ENCODE results near the gene CBX8.

Gene CBX8

DNA sequence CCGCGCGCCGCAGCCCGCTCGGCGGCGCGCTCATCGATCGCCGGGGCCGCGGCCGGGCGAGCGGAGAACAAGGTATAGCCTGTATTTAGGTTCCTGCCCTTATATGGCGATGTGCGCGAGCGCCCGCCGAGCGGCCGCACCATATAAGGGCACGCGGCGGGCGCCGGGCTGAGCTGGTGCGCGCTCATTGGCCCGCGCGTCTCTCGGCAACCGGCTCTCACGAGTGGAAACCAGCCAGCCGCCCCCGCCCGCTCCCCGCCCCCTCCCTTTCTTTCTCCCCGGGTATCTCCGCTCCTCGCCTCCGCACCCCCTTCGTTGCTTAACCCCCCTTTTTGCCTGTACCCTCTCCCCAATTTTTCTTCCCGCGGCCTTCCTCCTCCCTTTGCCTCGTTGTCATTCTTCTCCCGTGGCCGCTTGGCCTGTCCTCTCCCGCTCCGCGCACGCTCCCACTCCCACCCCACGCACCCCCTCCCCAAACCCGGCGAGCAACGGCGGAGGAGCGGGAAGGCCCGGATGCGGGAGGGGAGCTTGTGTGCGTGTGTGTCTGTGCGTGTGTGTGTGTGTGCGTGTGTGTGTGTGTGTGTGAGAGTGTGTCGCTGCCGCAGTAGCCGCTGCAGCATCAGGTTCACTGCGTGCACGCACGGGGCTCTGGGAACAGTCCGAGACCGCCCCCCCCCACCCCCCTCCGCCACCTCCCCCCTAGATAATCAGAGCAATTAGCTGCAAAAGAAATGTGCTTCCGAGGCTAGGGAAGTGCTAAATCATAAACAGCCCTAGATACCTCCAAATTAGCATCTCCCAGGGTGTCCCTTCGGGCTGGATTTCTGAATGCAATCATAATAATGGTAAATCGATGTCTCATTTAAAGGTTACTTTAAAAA lies 13.5 kb upstream of the CBX8 start:
- H3K4me3 ChIP-seq (ENCODE audit: low read depth, low read length) = peak overlapping the region; percentile 42
- peaks cover 40% of the 10 kb centered on the region for H3K4me1 ChIP-seq (ENCODE audit: control insufficient read depth, insufficient read depth, low read length)
- H3K27me3 ChIP-seq (ENCODE audit: control insufficient read depth, insufficient read depth, low read length) = peaks cover 92% of the 10 kb centered on the region
- no peaks in the 10 kb centered on the region for H3K36me3 ChIP-seq (ENCODE audit: control insufficient read depth, insufficient read depth, low read length)
- H3K27ac ChIP-seq (ENCODE audit: low read depth, low read length) = no peak overlapping the region
- H3K9me3 ChIP-seq (ENCODE audit: control insufficient read depth, insufficient read depth, low read depth, low read length) = no peaks in the 10 kb centered on the region
- peak overlapping the region; percentile 69 for H3K9ac ChIP-seq (ENCODE audit: low read length)

DNA sequence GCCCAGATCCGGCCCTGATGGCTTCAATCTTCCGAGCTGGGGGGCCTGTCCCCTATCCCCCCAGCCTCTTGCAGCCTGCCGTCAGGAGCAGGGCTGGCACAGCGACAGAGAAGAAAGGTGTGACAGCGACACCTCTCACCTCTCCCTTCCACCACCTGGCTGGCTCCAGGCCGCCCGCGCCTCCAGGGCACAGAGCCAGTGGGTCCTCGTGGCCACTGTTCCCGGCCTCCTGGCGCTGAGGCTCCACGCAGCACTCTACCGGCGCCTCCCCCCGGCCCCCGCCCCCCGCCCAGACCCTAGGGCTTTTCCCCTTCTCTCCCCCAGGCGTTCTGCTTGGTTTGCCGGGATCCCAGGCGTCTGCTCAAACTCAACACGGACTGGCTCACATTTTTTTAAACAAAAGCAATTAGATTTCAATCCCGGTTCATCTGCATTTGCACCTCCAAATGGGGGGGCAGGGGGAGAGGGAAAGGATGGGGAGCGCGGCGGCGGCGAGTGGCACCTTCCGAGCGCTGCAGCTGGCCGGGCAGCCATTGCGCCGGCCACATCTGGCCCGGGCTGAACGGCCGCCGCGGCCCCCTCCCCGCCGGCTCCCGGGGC lies 12.8 kb upstream of the CBX8 start:
- Histone ChIP-seq H3K4me1 (ENCODE audit: control insufficient read depth, insufficient read depth, low read length) (peaks cover 42% of the 10 kb centered on the region), H3K9me3 (ENCODE audit: control insufficient read depth, insufficient read depth, low read depth, low read length) (no peaks in the 10 kb centered on the region), H3K4me3 (ENCODE audit: low read depth, low read length) (peak overlapping the region; percentile 33), H3K36me3 (ENCODE audit: control insufficient read depth, insufficient read depth, low read length) (no peaks in the 10 kb centered on the region), H3K27ac (ENCODE audit: low read depth, low read length) (no peak overlapping the region), H3K27me3 (ENCODE audit: control insufficient read depth, insufficient read depth, low read length) (peaks cover 92% of the 10 kb centered on the region), H3K9ac (ENCODE audit: low read length) (peak overlapping the region; percentile 56)

DNA sequence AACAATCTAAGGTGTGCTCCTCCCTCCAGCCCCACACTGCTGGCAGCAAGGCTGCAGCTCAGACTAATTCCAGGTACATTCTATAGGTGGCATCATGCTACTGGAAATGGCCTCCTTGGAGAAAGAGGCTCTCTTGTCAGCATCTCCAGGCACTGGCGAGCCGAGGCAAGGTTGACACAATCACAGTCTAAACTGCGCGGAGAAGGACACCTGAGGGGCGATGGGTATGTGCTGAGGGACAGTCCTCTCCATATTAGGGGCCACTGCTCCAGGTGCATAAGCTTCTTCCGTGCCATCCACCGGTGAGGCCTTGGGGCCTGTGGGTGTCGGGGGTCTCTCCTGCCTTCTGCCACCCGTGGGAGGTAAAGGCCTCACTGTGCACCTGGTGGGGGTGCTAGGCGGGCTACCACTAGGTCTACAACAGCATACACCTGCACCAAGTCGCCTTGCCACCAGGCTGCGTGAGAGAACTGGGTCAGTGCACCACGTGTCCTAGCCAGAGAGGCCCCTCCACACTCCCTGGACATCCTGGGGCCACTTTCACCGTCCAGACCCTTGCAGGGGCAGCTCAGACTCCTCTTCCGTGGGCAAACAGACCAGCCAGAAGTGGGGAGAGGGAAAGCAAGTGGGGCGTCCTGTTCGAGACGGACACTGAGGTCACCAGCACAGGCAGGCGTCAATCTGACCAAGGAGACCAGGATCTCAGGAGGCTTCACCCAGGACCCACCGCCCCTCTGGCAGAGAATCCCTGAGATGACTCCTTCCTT lies 12.1 kb upstream of the CBX8 start:
- Histone ChIP-seq H3K4me1 (ENCODE audit: control insufficient read depth, insufficient read depth, low read length) (peaks cover 39% of the 10 kb centered on the region), H3K9ac (ENCODE audit: low read length) (peak overlapping the region; percentile 54)

DNA sequence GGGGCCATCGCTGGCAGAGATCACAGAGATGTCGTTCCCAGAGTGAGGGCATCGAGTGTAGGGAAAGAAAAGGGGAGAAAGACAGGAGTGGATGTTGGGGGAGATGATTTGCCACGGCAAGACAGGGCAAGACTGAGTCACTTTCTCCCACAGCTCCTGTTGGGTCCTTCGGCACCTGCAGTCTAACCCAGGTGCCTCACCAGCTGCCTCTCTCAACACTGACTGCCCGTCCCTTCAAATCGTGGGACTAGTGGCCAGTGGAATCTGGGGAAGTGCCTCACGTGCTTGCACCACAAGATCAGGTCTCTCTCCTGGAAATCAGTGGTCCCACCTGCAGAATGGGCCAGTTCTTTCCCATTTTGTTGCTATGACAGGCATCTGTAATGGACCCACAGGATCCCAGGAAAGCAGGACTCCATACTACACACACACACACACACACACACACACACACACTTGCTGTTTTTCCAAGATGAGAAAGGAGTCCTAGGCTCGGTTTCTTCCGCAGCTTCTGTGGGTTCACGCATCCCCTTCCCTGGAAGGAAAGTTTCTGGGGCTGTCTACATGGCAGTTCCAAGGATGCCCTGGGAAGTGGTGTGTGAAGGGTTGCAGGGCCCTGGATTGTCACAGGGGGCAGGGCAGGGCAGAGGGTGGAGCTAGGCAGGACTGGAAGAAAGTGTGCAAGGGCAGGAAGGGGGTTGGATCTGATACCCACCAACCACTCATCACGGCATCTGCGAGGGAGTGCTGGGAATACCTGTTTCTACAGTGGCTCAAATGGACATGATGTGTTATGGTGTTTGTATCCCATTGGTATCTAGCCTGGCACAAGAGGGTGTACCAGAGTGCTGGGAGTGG lies 10.2 kb upstream of the CBX8 start:
- H3K9me3 ChIP-seq (ENCODE audit: control insufficient read depth, insufficient read depth, low read depth, low read length) = no peaks in the 10 kb centered on the region
- no peaks in the 10 kb centered on the region for H3K36me3 ChIP-seq (ENCODE audit: control insufficient read depth, insufficient read depth, low read length)
- H3K9ac ChIP-seq (ENCODE audit: low read length) = no peak overlapping the region
- H3K27ac ChIP-seq (ENCODE audit: low read depth, low read length) = no peak overlapping the region
- H3K4me1 ChIP-seq (ENCODE audit: control insufficient read depth, insufficient read depth, low read length) = peaks cover 39% of the 10 kb centered on the region
- H3K4me3 ChIP-seq (ENCODE audit: low read depth, low read length) = no peak overlapping the region
- peaks cover 97% of the 10 kb centered on the region for H3K27me3 ChIP-seq (ENCODE audit: control insufficient read depth, insufficient read depth, low read length)

More for the DNA sequence above, 12.1 kb upstream of the CBX8 start:
- H3K36me3 ChIP-seq (ENCODE audit: control insufficient read depth, insufficient read depth, low read length) = no peaks in the 10 kb centered on the region
- H3K27me3 ChIP-seq (ENCODE audit: control insufficient read depth, insufficient read depth, low read length) = peaks cover 92% of the 10 kb centered on the region
- no peak overlapping the region for H3K27ac ChIP-seq (ENCODE audit: low read depth, low read length)
- H3K9me3 ChIP-seq (ENCODE audit: control insufficient read depth, insufficient read depth, low read depth, low read length) = no peaks in the 10 kb centered on the region
- H3K4me3 ChIP-seq (ENCODE audit: low read depth, low read length) = peak overlapping the region; percentile 33; the same call in 1 of the 2 replicates

DNA sequence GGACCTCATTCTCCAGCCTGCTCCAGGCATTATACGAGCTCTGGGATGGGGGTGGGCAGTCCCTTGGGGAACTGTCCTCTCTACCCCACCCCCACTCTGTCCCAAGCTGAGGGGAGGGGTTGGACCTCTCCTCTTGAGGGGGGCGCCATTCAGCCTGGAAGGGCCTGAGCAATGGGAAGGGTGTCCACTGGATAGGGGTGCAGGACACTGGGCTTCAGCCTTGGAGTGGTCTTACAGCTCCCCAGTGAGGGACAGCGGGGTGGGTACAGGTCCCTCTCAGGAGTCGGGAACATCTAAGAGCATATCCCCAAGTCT lies 9.5 kb upstream of the CBX8 start:
- no peak overlapping the region for H3K9ac ChIP-seq (ENCODE audit: low read length)
- no peak overlapping the region for H3K4me3 ChIP-seq (ENCODE audit: low read depth, low read length)
- H3K27ac ChIP-seq (ENCODE audit: low read depth, low read length) = no peak overlapping the region
- H3K4me1 ChIP-seq (ENCODE audit: control insufficient read depth, insufficient read depth, low read length) = peaks cover 36% of the 10 kb centered on the region
- peaks cover 97% of the 10 kb centered on the region for H3K27me3 ChIP-seq (ENCODE audit: control insufficient read depth, insufficient read depth, low read length)
- no peaks in the 10 kb centered on the region for H3K36me3 ChIP-seq (ENCODE audit: control insufficient read depth, insufficient read depth, low read length)
- no peaks in the 10 kb centered on the region for H3K9me3 ChIP-seq (ENCODE audit: control insufficient read depth, insufficient read depth, low read depth, low read length)

DNA sequence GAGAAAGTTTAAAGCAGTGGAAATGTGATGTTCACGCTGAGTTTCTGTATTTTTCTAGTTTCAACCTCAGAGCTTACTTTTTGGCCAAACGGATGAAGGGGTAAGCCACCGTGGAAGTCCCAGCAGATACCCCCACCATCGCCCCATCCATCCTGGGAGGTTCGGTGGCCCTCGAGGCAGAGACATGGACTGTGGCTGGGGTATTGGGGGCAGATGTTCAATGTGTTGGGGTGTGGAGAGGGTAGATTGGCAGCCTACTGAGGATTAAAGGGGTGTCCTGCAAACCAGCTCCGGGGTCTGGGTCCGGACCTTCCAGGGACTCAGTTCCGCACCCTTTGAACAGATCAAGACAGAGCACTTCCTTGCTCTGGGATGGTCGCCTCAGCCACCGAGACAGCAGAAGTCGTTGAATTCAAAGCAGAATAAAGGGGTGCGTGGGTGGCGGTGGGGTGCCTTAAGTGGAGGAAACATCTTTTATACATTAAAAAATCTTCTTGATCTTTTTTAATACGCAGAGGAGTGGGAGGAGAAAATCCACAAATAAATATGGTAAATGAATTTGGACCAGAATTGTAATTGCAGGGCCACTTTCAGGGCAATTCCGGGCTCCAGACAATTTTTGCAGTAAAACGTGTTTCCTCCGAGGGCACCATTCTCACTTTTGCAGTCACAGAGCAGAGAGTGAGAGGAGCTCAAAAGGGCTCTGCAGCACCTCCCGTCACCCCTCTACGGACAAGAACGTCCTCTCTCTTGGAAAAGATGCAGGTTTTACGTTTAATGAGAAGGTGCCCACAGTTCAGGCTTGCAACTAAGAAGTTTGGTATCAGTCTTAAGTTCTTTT lies 8.2 kb upstream of the CBX8 start:
- Histone ChIP-seq H3K36me3 (ENCODE audit: control insufficient read depth, insufficient read depth, low read length) (no peaks in the 10 kb centered on the region), H3K9ac (ENCODE audit: low read length) (no peak overlapping the region), H3K4me1 (ENCODE audit: control insufficient read depth, insufficient read depth, low read length) (peaks cover 36% of the 10 kb centered on the region), H3K27me3 (ENCODE audit: control insufficient read depth, insufficient read depth, low read length) (peaks cover 98% of the 10 kb centered on the region), H3K9me3 (ENCODE audit: control insufficient read depth, insufficient read depth, low read depth, low read length) (no peaks in the 10 kb centered on the region), H3K27ac (ENCODE audit: low read depth, low read length) (no peak overlapping the region), H3K4me3 (ENCODE audit: low read depth, low read length) (no peak overlapping the region)

DNA sequence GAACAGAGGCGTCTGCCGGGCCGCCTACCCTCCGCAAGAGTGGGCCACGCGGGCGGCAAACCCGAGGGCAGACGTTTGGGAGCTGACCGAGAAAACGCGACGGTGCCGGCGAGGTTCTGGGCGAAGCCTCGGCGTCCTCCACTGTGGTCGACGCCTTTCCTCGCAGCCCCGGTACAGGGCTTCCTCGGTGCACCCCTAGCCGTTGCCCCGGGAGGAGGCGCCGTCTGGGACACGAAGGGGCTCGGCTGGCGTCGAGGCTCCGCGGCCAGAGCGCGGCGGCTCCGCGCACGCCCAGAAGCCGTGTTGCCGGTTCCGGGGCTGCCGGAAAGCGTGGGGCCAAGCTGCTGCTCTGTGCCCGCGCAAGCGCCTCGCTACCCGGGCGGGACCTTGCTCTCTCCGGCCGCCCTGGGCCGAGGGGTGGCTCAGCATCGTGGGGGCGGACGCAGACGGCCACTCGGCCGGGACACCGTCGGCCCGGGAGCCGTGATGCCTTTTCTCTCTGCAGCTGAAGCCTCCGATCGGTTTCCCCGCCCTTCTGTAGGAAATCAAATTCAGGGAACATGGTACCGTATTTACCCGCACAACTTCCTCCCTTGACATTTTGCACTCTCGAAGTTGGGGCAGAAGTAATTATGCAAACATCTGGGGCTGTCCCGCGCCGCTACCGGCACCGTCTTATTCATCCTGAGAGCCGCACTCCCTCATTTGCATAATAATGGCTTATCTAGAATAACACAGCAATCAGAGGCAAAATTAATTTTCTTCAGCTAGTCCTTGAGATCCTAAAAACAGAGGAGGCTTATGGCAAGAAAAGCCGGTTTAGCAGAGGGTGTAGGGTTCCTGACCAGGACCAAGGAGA lies 7.3 kb upstream of the CBX8 start:
- Histone ChIP-seq H3K4me1 (ENCODE audit: control insufficient read depth, insufficient read depth, low read length) (peaks cover 39% of the 10 kb centered on the region), H3K9me3 (ENCODE audit: control insufficient read depth, insufficient read depth, low read depth, low read length) (no peaks in the 10 kb centered on the region), H3K27me3 (ENCODE audit: control insufficient read depth, insufficient read depth, low read length) (peaks cover 100% of the 10 kb centered on the region), H3K9ac (ENCODE audit: low read length) (no peak overlapping the region), H3K36me3 (ENCODE audit: control insufficient read depth, insufficient read depth, low read length) (no peaks in the 10 kb centered on the region), H3K27ac (ENCODE audit: low read depth, low read length) (no peak overlapping the region), H3K4me3 (ENCODE audit: low read depth, low read length) (peak overlapping the region; percentile 23; the same call in 1 of the 2 replicates)

DNA sequence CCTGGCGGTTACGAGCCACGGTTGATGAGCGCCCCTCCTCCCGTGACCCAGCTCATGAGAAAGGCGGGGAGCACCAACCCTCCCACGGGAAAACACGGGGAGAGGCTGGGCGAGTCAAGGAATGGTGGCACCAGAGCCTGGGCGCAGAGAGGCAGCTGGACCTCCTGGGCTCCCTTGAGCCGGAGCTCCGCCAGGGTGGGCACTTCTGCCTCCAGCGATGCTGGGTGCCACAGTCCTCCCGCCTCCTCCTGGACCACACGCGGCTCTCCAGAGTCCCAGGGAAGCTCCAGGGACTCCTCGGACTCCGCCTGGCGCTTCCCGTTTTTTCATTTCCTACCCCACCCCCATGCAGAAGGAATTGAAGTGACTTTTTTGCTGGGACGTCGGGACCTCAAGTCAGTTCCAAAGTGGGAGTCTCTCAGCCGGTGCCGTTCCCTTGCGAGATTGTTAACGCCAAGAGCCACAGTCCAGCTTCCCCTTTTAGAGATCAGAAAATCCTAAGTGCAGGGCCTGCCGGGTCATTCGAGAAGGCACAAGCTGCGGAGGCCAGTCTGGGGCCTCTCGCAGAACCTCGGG lies 6.6 kb upstream of the CBX8 start:
- no peak overlapping the region; the same call in 1 of the 2 replicates for H3K4me3 ChIP-seq (ENCODE audit: low read depth, low read length)
- H3K9me3 ChIP-seq (ENCODE audit: control insufficient read depth, insufficient read depth, low read depth, low read length) = no peaks in the 10 kb centered on the region
- H3K4me1 ChIP-seq (ENCODE audit: control insufficient read depth, insufficient read depth, low read length) = peaks cover 39% of the 10 kb centered on the region
- H3K27ac ChIP-seq (ENCODE audit: low read depth, low read length) = no peak overlapping the region
- H3K27me3 ChIP-seq (ENCODE audit: control insufficient read depth, insufficient read depth, low read length) = peaks cover 100% of the 10 kb centered on the region
- no peaks in the 10 kb centered on the region for H3K36me3 ChIP-seq (ENCODE audit: control insufficient read depth, insufficient read depth, low read length)
- H3K9ac ChIP-seq (ENCODE audit: low read length) = no peak overlapping the region

DNA sequence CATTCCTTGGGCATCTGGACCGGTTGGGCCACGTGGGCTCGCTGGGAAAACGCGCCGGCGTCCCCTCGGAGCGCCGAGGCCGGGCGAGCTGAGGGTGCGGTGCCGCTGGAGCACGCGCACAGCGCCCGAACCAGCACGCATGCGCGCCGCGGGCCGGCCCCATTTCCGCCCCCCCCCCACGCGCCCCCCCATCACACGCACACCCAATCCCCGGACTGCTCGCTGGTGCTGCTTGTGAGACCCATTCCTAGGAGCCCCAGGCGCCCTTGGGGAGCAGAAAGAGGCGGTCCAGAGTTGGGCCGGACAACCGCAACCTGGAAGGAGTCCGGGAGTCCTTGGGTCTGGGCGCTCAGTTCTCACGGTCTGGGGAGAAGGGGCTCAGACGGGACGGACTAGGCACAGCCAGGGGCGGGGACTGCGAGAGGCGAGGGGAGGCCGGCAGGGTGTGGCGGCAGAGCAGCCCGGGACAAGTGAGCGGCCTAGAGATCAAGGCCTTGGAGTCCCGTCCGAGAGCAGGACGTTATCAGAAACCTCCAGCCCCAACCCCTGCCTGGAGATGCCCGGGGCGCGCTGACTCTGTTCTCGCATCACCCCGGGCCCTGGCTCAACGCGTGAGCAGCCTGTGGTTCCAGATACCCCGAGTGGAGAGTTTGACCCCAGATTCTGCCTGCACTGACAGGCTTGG lies 6.0 kb upstream of the CBX8 start:
- Histone ChIP-seq H3K27ac (ENCODE audit: low read depth, low read length) (no peak overlapping the region), H3K27me3 (ENCODE audit: control insufficient read depth, insufficient read depth, low read length) (peaks cover 100% of the 10 kb centered on the region)

More for the DNA sequence above, 6.0 kb upstream of the CBX8 start:
- Histone ChIP-seq H3K9ac (ENCODE audit: low read length) (no peak overlapping the region), H3K36me3 (ENCODE audit: control insufficient read depth, insufficient read depth, low read length) (no peaks in the 10 kb centered on the region), H3K4me1 (ENCODE audit: control insufficient read depth, insufficient read depth, low read length) (peaks cover 44% of the 10 kb centered on the region), H3K4me3 (ENCODE audit: low read depth, low read length) (0 out of 2 replicates have a peak overlapping the region, but pooled peaks have one; percentile 8), H3K9me3 (ENCODE audit: control insufficient read depth, insufficient read depth, low read depth, low read length) (no peaks in the 10 kb centered on the region)
